Measurements from ENCODE around the gene MINDY4B. TPM values are rescaled to one million over a fixed set of nuclear protein-coding genes. Genes with fewer than 3 reads are reported as not detected.

The MINDY4B gene
- total and polyA plus RNA-seq, 2 of the 8 experiments (the other 6 are each of a cell fraction or from before 2014, with no cell fraction given) = not detected

- WGBS, 2 experiments (ENCODE audit: extremely low coverage in 1 of 2, insufficient coverage in 1 of 2, insufficient read length in 1 of 2, insufficient replicate concordance in 2 of 2, low coverage in 1 of 2, low lambda C conversion rate in 2 of 2, missing lambda C conversion rate in 1 of 2) = 79% methylated on average over 1 of the region's 1 CpG; no CpG with 5 or more reads in 1 of the 2 experiments
- Histone ChIP-seq H2AFZ (ENCODE audit: low read length) (no peak overlapping the region), H3K4me3 (ENCODE audit: extremely low read depth in 1 of 4, insufficient read depth in 2 of 4, low read depth in 3 of 4, low read length in 4 of 4) (no peak overlapping the region), H3K23ac (ENCODE audit: insufficient read length) (no peak overlapping the region), H2BK5ac (ENCODE audit: low read depth, low read length) (no peak overlapping the region), H3K27me3 (replicated peaks in 1 of 4; ENCODE audit: control insufficient read depth in 3 of 4, extremely low read depth in 1 of 4, insufficient read depth in 3 of 4, low read length in 3 of 4) (no peaks in the 10 kb centered on the region), H2BK20ac (ENCODE audit: low read length) (no peak overlapping the region), H3K36me3 (ENCODE audit: control insufficient read depth in 2 of 4, insufficient read depth in 4 of 4, low read length in 3 of 4) (no peaks in the 10 kb centered on the region), H3K14ac (ENCODE audit: insufficient read length) (no peak overlapping the region), H2BK12ac (ENCODE audit: low read depth, low read length) (no peak overlapping the region), H2BK120ac (replicated peaks; ENCODE audit: low read depth, low read length) (no peak overlapping the region), H3K9ac (replicated peaks in 1 of 4; ENCODE audit: extremely low read depth in 1 of 4, low read depth in 3 of 4, low read length in 3 of 4) (no peak overlapping the region), H3K4me1 (replicated peaks in 1 of 4; ENCODE audit: control insufficient read depth in 3 of 4, insufficient read depth in 4 of 4, low read length in 3 of 4) (peaks cover 0 to 9% (median 1%) of the 10 kb centered on the region in 4 experiments; a peak in 3 of 7 replicates), H4K5ac (ENCODE audit: insufficient read length, low read depth, low read length) (no peak overlapping the region), H4K8ac (ENCODE audit: extremely low read depth, insufficient read depth, low read length) (no peak overlapping the region), H3K27ac (ENCODE audit: low read depth, low read length) (no peak overlapping the region), H3K9me3 (ENCODE audit: insufficient read depth in 2 of 2, low read depth in 1 of 2, low read length in 1 of 2) (peaks cover 0 to 8% of the 10 kb centered on the region in 2 experiments; a peak in 2 of 4 replicates), H2AK5ac (ENCODE audit: low read depth, low read length) (no peak overlapping the region), H2BK15ac (ENCODE audit: low read length) (no peak overlapping the region), H4K91ac (replicated peaks; ENCODE audit: insufficient read length, low read length) (no peak overlapping the region), H3K4me2 (ENCODE audit: insufficient read depth in 1 of 2, low read depth in 2 of 2, low read length in 2 of 2) (no peak overlapping the region), H4K20me1 (replicated peaks in 1 of 2; ENCODE audit: control insufficient read depth in 1 of 2, insufficient read depth in 2 of 2, low read length in 2 of 2) (no peaks in the 10 kb centered on the region), H3K79me1 (ENCODE audit: low read depth, low read length) (no peaks in the 10 kb centered on the region), H3K4ac (replicated peaks; ENCODE audit: insufficient read length, low read depth, low read length) (no peak overlapping the region), H3K56ac (replicated peaks; ENCODE audit: insufficient read length, low read depth, low read length) (no peak overlapping the region), H3K18ac (ENCODE audit: extremely low read depth, low read length) (no peak overlapping the region), H3K23me2 (ENCODE audit: low read depth, low read length) (peaks cover 2% of the 10 kb centered on the region; the same call in 1 of the 2 replicates), H3K79me2 (ENCODE audit: control insufficient read depth in 1 of 2, insufficient read depth in 2 of 2, low read length in 2 of 2) (no peaks in the 10 kb centered on the region)
- TF ChIP-seq MAFK (IDR thresholded peaks at IDR 0.05; ENCODE audit: low read depth, low read length) = peak; percentile 99
- no peak for TF ChIP-seq POLR2AphosphoS5 (IDR thresholded peaks at IDR 0.05; ENCODE audit: low read depth, low read length)
- no peak for FAIRE-seq
- ChIA-PET POLR2A (ENCODE audit: partially characterized antibody) (no interaction called here), CTCF (ENCODE audit: partially characterized antibody) (interaction anchor here (1.2 to 1.8 kb wide), 3 partner anchors 17 to 59 kb away, joined by 3 read pairs; no protein-coding TSS in a partner anchor)
- no peak for DNase-seq (ENCODE audit: low read depth in 1 of 2, low spot score in 2 of 2)
These were observed 57.8 kb downstream of the MINDY4B start for GRCh38 chr3:150847433-150847832.

All from H1 (cell line).